Muscle of leg (tissue), 11 donors: ENCODE measurements around the gene NATD1. TPM values are rescaled to one million over a fixed set of nuclear protein-coding genes. Genes with fewer than 3 reads are reported as not detected.
A peak's percentile ranks its signal among the peaks of the same experiment; 100 is the strongest.

Source experiments
- DNase-seq: peaks from one replicate; pipeline ENCODE4 v3.0.0; 2013
- H3K27ac ChIP-seq: one replicate; pipeline ENCODE4 v1.5.1; 2013; ENCODE audit warnings: mild to moderate bottlenecking, low read length, control low read depth
- H3K27me3 ChIP-seq: one replicate; pipeline ENCODE4 v1.6.1; 2013; ENCODE audit warnings: low read length; ENCODE audit not compliant: control insufficient read depth, insufficient read depth
- H3K36me3 ChIP-seq: one replicate; pipeline ENCODE4 v1.6.1; 2013; ENCODE audit warnings: low read length; ENCODE audit not compliant: control insufficient read depth, insufficient read depth
- H3K4me1 ChIP-seq: one replicate; pipeline ENCODE4 v1.6.1; 2013; ENCODE audit warnings: low read length; ENCODE audit not compliant: control insufficient read depth, insufficient read depth
- H3K4me3 ChIP-seq: one replicate; pipeline ENCODE4 v1.5.1; 2013; ENCODE audit warnings: low read length, control low read depth
- H3K9me3 ChIP-seq: replicated peaks from 2 replicates; pipeline ENCODE4 v1.6.1; 2013; ENCODE audit warnings: low read depth, low read length; ENCODE audit not compliant: control insufficient read depth
- WGBS: methylation state at CpG from one replicate; pipeline ENCODE4 v1.1.5; 2013; ENCODE audit warnings: missing lambda C conversion rate; ENCODE audit not compliant: insufficient coverage; 5-methylcytosine and 5-hydroxymethylcytosine counted together
- polyA plus RNA-seq, 8 donors: library from polyadenylated mRNA; unstranded; fragments of 120-200 nt; gene quantifications; one replicate each; pipeline versions ENCODE4 v1.2.1 to v1.2.3, GENCODE V29; 2013; ENCODE audit warnings: inconsistent platforms in 1 of 8, low replicate concordance in 1 of 8; ENCODE audit not compliant: insufficient read length in 8 of 8, insufficient read depth in 1 of 8
- total RNA-seq: library from RNA; stranded (reverse); fragments of 120-200 nt; gene quantifications from one replicate; pipeline ENCODE4 v1.2.4, GENCODE V29; 2013

NATD1 gene
- total and polyA plus RNA-seq, 9 donors, result 8.7 to 17.2 (median 15.9) TPM

- Histone ChIP-seq H3K4me1 (peaks cover 56% of the 10 kb centered on the region), H3K27me3 (peaks cover 2% of the 10 kb centered on the region), H3K36me3 (no peaks in the 10 kb centered on the region), H3K9me3 (no peaks in the 10 kb centered on the region), H3K4me3 (peak overlapping the region; percentile 60), H3K27ac (no peak overlapping the region)
- 9% methylated on average over 46 of the region's 49 CpGs for WGBS
- peak; percentile 24 for DNase-seq
Measured at GRCh38 chr17:21283482-21284318, 30.5 kb upstream of the NATD1 start.

- no peak overlapping the region for H3K4me3 ChIP-seq
- 80% methylated on average over 5 of the region's 5 CpGs for WGBS
- H3K4me1 ChIP-seq, result peaks cover 53% of the 10 kb centered on the region
- H3K27ac ChIP-seq, result no peak overlapping the region
- no peaks in the 10 kb centered on the region for H3K36me3 ChIP-seq
- peak; percentile 18 for DNase-seq
- H3K27me3 ChIP-seq, result peaks cover 2% of the 10 kb centered on the region
- no peaks in the 10 kb centered on the region for H3K9me3 ChIP-seq
Measured at GRCh38 chr17:21282850-21283249, 29.6 kb upstream of the NATD1 start.

DNA sequence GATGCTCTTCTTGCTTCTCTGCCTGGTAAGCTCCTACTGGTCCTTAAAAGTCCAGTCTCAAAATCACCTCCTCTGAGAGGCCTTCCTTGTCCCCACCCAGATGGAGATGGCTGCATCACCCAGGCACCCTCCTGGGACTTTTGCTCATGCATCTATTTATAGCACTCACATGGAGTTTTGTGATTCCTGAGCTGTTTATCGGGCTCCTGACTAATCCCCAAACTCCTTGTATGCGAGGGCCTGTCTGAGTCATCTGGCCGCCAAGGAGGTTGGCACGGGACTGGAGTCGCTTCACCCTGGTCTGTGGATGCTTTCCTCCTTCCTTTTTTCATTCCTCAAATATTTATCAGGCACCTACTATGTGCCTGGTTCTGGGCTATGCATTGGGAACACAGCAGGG is 29.0 kb upstream of the NATD1 start:
- Histone ChIP-seq H3K36me3 (no peaks in the 10 kb centered on the region), H3K4me1 (peaks cover 47% of the 10 kb centered on the region), H3K27ac (no peak overlapping the region), H3K27me3 (peaks cover 2% of the 10 kb centered on the region), H3K4me3 (no peak overlapping the region), H3K9me3 (no peaks in the 10 kb centered on the region)
- WGBS, result 54% methylated on average over 3 of the region's 5 CpGs
- DNase-seq, result peak; percentile 34

DNA sequence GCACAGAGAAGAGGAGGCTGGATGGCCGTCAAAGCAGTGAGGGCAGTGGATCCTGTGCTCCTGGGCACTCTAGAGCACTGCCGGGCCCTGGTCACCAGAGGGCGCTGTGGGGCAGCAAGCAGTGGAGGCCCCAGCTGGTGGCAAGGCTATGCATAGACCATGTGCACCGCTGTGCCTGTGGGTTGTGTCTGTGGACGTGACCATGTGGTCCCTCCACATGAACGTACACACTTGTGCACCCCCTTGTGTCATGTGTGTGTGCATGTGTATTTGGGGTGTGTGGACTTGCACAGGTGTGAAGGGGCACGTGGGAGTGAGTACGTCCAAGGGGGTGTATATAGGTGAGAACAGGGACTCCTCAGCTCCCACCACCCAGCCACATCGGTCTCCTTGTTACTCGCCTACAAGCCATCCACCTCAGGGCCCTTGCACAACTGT is 26.9 kb upstream of the NATD1 start:
- 43% methylated on average over 4 of the region's 10 CpGs for WGBS
- no peak overlapping the region for H3K27ac ChIP-seq

DNA sequence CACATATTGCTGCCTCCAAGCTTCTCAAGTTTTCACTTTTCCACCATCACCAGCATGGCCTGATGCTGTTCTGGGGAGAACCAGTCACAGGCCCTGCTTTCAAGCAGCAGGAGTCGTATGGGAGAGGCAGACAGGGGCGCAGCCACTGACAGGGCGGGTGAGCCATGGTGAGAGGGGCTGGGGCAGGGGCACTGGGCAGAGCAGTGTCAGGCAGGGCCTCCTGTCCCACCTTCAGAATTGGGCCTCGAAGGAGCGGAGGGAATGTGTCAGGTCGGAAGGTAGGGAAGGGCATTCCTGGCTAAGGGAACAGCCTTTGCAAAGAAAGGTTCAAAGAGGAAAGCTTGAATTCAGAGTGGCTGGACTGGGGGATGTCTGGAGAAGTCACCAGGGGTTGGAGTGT is 26.4 kb upstream of the NATD1 start:
- no peaks in the 10 kb centered on the region for H3K36me3 ChIP-seq
- no peaks in the 10 kb centered on the region for H3K9me3 ChIP-seq
- DNase-seq, result peak; percentile 6
- H3K4me3 ChIP-seq, result no peak overlapping the region
- 81% methylated on average over 5 of the region's 6 CpGs for WGBS
- no peak overlapping the region for H3K27ac ChIP-seq
- peaks cover 7% of the 10 kb centered on the region for H3K27me3 ChIP-seq
- H3K4me1 ChIP-seq, result peaks cover 40% of the 10 kb centered on the region

More for the DNA sequence above, 26.9 kb upstream of the NATD1 start:
- DNase-seq, result peak; percentile 82
- H3K4me1 ChIP-seq, result peaks cover 35% of the 10 kb centered on the region
- no peaks in the 10 kb centered on the region for H3K9me3 ChIP-seq
- H3K4me3 ChIP-seq, result no peak overlapping the region
- no peaks in the 10 kb centered on the region for H3K36me3 ChIP-seq
- H3K27me3 ChIP-seq, result peaks cover 7% of the 10 kb centered on the region

- H3K9me3 ChIP-seq, result no peaks in the 10 kb centered on the region
- no peak overlapping the region for H3K27ac ChIP-seq
Measured at GRCh38 chr17:21279198-21279535, 26.0 kb upstream of the NATD1 start.

DNA sequence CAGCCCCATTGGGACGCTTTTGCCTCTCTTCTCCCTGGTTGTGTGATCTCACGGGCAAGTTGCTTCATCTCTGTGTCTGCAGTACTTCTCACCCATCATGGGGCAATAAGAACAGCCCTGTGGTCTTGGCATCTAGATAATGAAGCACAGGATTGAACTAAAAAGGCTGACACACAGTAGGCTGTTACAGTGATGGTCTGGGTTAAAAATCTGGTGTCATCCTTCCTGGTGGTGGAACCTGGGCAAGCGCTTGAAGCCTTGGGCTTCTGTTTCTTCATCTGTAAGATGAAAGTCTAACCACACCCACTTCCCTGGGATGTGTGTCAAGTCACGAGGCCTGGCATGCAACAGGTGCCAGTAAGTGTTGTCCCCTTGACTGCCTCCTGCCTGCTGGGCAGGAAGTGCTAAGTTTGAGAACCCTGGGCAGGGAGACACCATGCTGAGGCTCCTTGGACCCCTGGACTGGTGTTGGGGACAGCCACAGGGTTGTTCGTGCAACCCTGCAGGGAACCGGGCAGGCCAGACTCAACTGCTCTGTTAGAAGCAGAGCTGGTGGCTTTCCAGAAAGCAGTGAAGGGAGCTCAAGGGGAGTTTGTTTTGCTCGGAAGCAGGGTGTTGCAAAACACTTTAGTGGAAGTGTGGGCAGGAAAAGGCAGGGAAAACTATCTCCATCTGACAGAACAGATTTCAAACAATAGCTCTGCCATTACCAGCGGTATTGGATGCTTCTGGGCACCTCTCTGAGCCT is 25.4 kb upstream of the NATD1 start:
- peaks cover 7% of the 10 kb centered on the region for H3K27me3 ChIP-seq
- H3K4me1 ChIP-seq, result peaks cover 42% of the 10 kb centered on the region
- peak; percentile 50 for DNase-seq
- WGBS, result 62% methylated on average over 2 of the region's 8 CpGs
- H3K27ac ChIP-seq, result no peak overlapping the region
- H3K4me3 ChIP-seq, result no peak overlapping the region
- H3K9me3 ChIP-seq, result no peaks in the 10 kb centered on the region
- H3K36me3 ChIP-seq, result no peaks in the 10 kb centered on the region

More at GRCh38 chr17:21279198-21279535, 26.0 kb upstream of the NATD1 start:
- H3K4me3 ChIP-seq, result no peak overlapping the region
- peak; percentile 4 for DNase-seq
- 88% methylated on average over 1 of the region's 6 CpGs for WGBS
- H3K4me1 ChIP-seq, result peaks cover 43% of the 10 kb centered on the region
- no peaks in the 10 kb centered on the region for H3K36me3 ChIP-seq
- H3K27me3 ChIP-seq, result peaks cover 7% of the 10 kb centered on the region

- peaks cover 36% of the 10 kb centered on the region for H3K4me1 ChIP-seq
- H3K9me3 ChIP-seq, result no peaks in the 10 kb centered on the region
- no peak overlapping the region for H3K27ac ChIP-seq
- H3K27me3 ChIP-seq, result peaks cover 6% of the 10 kb centered on the region
- no CpG with 5 or more reads among the region's 3 CpGs for WGBS
- no peaks in the 10 kb centered on the region for H3K36me3 ChIP-seq
- no peak overlapping the region for H3K4me3 ChIP-seq
- DNase-seq, result no peak
Measured at GRCh38 chr17:21277332-21277731, 24.1 kb upstream of the NATD1 start.

GRCh38 chr17:21276264-21276588 is 23.0 kb upstream of the NATD1 start:
- H3K36me3 ChIP-seq, result no peaks in the 10 kb centered on the region
- no peaks in the 10 kb centered on the region for H3K9me3 ChIP-seq
- peak overlapping the region; percentile 62 for H3K4me3 ChIP-seq
- H3K27me3 ChIP-seq, result peaks cover 6% of the 10 kb centered on the region
- H3K27ac ChIP-seq, result no peak overlapping the region
- H3K4me1 ChIP-seq, result peaks cover 36% of the 10 kb centered on the region
- 0% methylated on average over 13 of the region's 17 CpGs for WGBS
- DNase-seq, result no peak

GRCh38 chr17:21275579-21276263 is 22.5 kb upstream of the NATD1 start:
- peaks cover 36% of the 10 kb centered on the region for H3K4me1 ChIP-seq
- H3K4me3 ChIP-seq, result peak overlapping the region; percentile 62
- H3K36me3 ChIP-seq, result no peaks in the 10 kb centered on the region
- DNase-seq, result peak; percentile 92
- peak overlapping the region; percentile 75 for H3K27ac ChIP-seq
- H3K27me3 ChIP-seq, result peaks cover 6% of the 10 kb centered on the region
- no peaks in the 10 kb centered on the region for H3K9me3 ChIP-seq
- under 1% methylated on average over 50 of the region's 52 CpGs for WGBS
